Measurements from ENCODE around the gene GRK5.

The GRK5 gene

DNA sequence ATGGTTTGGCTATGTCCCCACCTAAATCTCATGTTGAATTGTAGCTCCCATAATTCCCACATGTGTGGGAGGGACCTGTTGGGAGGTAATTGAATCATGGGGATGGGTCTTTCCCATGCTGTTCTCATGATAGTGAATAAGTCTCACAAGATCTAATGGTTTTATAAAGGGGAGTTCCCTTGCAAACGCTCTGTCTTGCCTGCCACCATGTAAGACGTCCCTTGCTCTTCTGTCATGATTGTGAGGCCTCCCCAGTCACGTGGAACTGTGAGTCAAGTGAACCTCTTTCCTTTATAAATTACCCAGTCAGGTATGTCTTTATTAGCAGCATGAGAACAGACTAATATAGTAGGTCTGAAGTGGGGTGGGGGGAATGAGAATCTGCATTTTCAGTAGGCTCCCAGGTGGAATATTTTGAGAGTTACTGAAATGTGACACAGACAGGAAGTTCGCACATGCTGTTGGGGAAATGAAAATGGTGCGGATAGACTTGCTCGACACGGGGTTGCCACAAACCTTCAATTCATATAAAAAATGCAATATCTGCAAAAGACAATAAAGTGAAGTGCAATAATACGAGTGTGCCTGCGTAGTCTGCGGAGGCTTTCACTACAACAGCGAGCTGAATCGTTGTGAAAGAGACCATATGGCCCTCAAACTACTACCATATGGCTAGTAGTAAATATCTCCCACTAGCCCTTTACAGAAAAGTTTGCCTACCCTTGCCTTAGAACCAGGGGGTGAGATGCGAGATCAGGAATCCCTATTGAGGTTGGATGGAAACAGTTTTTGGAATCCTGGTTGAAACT, 166.1 kb downstream of the GRK5 start:
- DNase-seq (ENCODE audit: low read depth): no peak
- TF ChIP-seq, protein P1, sequence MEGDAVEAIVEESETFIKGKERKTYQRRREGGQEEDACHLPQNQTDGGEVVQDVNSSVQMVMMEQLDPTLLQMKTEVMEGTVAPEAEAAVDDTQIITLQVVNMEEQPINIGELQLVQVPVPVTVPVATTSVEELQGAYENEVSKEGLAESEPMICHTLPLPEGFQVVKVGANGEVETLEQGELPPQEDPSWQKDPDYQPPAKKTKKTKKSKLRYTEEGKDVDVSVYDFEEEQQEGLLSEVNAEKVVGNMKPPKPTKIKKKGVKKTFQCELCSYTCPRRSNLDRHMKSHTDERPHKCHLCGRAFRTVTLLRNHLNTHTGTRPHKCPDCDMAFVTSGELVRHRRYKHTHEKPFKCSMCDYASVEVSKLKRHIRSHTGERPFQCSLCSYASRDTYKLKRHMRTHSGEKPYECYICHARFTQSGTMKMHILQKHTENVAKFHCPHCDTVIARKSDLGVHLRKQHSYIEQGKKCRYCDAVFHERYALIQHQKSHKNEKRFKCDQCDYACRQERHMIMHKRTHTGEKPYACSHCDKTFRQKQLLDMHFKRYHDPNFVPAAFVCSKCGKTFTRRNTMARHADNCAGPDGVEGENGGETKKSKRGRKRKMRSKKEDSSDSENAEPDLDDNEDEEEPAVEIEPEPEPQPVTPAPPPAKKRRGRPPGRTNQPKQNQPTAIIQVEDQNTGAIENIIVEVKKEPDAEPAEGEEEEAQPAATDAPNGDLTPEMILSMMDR (IDR thresholded peaks at IDR 0.05; ENCODE audit: low read depth, low read length, missing control alignments): no peak
- no peak overlapping the region for H3K4me3 ChIP-seq (ENCODE audit: low read depth, low read length)

DNA sequence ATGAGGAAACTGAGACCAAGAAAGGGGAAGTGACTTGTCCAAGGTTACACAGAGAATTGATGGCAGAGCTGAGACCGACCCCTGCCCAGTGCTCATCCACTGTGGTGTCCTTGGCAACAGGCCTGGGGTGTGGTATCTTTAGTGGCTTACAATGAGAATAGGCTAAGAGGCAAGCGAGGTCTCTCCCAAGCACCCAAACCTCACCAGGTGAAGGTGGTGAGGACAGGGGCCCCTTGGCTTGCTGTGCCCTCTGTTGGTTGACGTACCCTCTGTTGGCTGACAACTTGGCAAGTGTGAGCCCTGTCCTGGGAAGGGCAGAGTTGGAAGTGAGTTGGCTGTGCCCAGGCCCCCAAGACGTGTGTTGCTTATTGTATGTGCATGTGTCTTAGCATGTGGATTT, 166.9 kb downstream of the GRK5 start:
- DNase-seq (ENCODE audit: low read depth): no peak
- TF ChIP-seq, protein P1 (IDR thresholded peaks at IDR 0.05; ENCODE audit: low read depth, low read length, missing control alignments): no peak

DNA sequence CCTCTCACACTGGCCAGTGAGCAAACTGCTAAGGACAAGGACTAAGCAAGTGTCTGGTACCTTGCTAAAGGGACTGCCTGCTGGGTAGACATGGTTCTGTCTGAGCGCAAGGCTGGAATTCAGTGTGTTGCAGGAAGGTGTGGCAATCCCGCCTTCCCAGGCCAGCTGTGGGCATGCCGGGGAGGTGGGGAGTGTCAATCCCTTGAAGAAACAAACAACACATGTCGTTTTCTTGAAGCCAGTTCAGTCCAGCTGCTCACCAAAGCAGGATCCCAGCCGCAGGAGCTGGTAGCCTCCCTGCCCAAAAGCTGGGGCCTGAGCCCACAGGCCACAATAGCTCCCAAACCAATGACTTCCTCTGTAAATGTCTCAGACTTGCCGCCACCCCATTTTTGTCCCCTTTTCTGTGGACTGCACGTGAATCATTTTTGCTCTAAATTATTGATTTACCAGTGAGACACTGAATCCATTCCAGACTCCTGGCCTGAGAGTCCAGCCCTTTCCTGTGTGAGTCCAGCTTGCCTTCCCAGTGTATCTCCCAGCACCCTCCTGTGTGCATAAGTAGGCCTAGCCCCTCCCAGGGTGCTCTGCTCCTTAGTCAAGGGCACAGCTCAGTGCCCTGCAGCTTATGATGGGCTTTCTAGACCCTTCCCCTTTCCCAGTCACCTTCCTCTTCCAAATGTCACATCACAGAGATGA, 168.4 kb downstream of the GRK5 start:
- TF ChIP-seq, protein P1 (IDR thresholded peaks at IDR 0.05; ENCODE audit: low read depth, low read length, missing control alignments): no peak
- DNase-seq (ENCODE audit: low read depth): no peak
- H3K4me3 ChIP-seq (ENCODE audit: low read depth, low read length): no peak overlapping the region

More for the DNA sequence above, 166.9 kb downstream of the GRK5 start:
- no peak overlapping the region for H3K4me3 ChIP-seq (ENCODE audit: low read depth, low read length)

GRCh38 chr10:119377451-119377957, 170.1 kb downstream of the GRK5 start:
- TF ChIP-seq, protein P1 (IDR thresholded peaks at IDR 0.05; ENCODE audit: low read depth, low read length, missing control alignments): no peak

GRCh38 chr10:119377958-119378736, 170.8 kb downstream of the GRK5 start:
- H3K4me3 ChIP-seq (ENCODE audit: low read depth, low read length): no peak overlapping the region
- DNase-seq (ENCODE audit: low read depth): no peak
- TF ChIP-seq, protein P1 (IDR thresholded peaks at IDR 0.05; ENCODE audit: low read depth, low read length, missing control alignments): no peak

More at GRCh38 chr10:119377451-119377957, 170.1 kb downstream of the GRK5 start:
- H3K4me3 ChIP-seq (ENCODE audit: low read depth, low read length): no peak overlapping the region
- DNase-seq (ENCODE audit: low read depth): no peak

- TF ChIP-seq, protein P1 (IDR thresholded peaks at IDR 0.05; ENCODE audit: low read depth, low read length, missing control alignments): no peak
- no peak overlapping the region for H3K4me3 ChIP-seq (ENCODE audit: low read depth, low read length)
- no peak for DNase-seq (ENCODE audit: low read depth)
Measured at GRCh38 chr10:119378737-119379067, 171.3 kb downstream of the GRK5 start.
